DOHH2 (cell line): ENCODE results near the gene FTO.

ENCODE experiments used
- EZH2phosphoT487 ChIP-seq: fragments of 200-600 bp; sonication (generic); IDR thresholded peaks from 2 replicates; pipeline ENCODE4 v1.6.1; 2017; ENCODE audit warnings: borderline replicate concordance, mild to moderate bottlenecking, antibody characterized with exemption, low read length, moderate library complexity, mixed read lengths
- TF ChIP-seq, protein P1 (sequence below): fragments of 200-600 bp; sonication (generic); IDR thresholded peaks from one replicate; pipeline ENCODE4 v1.5.1; 2014; ENCODE audit warnings: antibody characterized with exemption, mild to moderate bottlenecking, low read depth, low read length; ENCODE audit not compliant: poor library complexity, severe bottlenecking

DNA sequence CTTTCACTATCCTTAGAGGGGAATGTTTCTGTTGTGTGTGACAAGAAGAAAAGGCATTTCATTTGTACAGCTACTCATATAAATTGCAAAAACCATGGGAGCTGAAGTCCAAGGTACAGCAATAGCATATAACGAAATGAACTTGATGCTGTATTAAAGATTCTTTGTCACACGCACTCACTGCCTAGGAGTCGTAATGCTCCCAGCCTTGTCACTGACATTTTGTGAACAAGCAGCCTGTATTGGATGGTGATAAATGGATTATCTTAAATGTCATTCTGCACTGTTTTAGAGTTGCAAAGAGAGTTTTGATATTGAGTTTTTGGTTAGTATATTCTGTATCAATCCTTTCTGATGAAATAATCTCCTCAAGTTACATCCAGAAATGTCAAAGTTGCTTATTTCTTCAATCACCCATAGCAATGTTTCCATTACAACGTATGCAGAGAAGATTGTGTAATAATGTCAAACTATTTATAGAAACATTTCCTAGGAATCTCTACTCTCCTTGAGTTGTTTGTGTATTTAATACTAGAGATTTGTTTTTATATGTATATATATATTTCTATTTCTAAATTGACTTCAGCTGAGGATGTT, 270.6 kb downstream of the FTO start:
- TF ChIP-seq, protein P1, sequence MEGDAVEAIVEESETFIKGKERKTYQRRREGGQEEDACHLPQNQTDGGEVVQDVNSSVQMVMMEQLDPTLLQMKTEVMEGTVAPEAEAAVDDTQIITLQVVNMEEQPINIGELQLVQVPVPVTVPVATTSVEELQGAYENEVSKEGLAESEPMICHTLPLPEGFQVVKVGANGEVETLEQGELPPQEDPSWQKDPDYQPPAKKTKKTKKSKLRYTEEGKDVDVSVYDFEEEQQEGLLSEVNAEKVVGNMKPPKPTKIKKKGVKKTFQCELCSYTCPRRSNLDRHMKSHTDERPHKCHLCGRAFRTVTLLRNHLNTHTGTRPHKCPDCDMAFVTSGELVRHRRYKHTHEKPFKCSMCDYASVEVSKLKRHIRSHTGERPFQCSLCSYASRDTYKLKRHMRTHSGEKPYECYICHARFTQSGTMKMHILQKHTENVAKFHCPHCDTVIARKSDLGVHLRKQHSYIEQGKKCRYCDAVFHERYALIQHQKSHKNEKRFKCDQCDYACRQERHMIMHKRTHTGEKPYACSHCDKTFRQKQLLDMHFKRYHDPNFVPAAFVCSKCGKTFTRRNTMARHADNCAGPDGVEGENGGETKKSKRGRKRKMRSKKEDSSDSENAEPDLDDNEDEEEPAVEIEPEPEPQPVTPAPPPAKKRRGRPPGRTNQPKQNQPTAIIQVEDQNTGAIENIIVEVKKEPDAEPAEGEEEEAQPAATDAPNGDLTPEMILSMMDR: no peak
- no peak for TF ChIP-seq EZH2phosphoT487
